Activated CD4-positive, CD25-positive, alpha-beta regulatory T cell treated with anti-CD3 and anti-CD28 coated beads, Interleukin-2, amount 50 U/mL, for 72 hours (primary cell): ENCODE data around the gene C21orf91.
"Not testable (repeated sequence)": the region's sequence is repeated elsewhere in the genome, so short reads cannot be mapped to it uniquely, and the experiment has no call there.

Source experiments
- DNase-seq: peaks from one replicate; pipeline ENCODE4 v3.0.0; 2021

C21orf91 gene

GRCh38 chr21:17775431-17776126 is 43.6 kb downstream of the C21orf91 start:
- peak; percentile 50 for DNase-seq

DNA sequence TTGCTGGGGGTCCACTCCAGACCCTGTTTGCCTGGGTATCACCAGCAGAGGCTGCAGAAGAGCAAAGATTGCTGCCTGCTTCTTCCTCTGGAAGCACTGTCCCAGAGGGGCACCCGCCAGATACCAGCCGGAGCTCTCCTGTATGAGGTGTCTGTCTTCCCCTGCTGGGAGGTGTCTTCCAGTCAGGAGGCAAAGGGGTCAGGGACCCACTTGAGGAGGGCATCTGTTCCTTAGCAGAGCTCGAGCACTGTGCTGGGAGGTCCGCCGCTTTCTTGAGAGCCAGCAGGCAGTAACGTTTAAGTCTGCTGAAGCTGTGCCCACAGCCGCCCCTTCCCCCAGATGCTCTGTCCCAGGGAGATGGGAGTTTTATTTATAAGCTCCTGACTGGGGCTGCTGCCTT is 44.1 kb downstream of the C21orf91 start:
- DNase-seq, result not testable (repeated sequence)

DNA sequence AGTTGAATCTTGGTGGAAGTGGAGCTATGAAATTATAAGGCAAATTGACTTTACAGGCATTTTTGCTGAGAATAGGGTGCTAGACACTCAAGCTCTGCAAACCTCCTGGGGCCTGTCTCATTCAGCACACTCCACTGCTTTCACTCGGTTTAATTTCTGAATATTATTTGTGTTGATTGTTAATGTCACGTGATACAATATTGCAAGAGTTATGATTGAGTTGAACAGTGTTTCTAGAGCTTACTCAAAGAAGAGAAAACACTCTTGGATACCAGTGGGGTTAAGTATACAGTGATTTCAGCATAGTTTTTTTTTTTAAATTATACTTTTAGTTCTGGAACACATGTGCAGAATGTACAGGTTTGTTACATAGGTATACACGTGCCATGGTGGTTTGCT is 49.7 kb downstream of the C21orf91 start:
- DNase-seq, result no peak

DNA sequence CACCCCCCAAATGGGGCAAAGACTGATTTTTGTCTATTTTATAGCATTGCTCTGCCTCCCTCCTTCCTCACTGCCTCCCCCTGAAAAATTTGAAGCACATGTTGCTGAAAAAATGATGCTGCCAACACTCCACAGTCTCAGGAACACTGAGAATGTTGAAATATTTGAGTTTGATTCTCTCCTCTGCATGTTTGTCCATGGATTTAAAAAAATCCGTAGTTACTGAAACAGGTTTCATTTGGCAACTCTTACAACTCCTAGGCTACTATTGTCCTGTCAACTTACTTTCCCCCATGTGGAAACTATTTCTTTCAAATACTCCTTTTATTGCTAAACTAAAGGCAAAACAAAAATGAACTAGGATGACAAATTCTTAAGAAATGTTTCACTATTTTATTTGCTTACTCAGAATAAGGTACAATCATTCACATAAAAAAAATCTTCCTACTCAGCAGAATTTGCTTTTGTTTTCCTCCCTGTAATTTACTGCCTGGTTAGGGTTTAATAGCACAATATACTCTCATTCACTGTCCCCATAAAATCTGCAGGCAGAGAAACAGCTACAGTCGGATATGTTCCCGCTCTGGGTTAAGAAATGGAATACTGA is 50.2 kb downstream of the C21orf91 start:
- DNase-seq, result no peak

GRCh38 chr21:17765207-17765606 is 53.9 kb downstream of the C21orf91 start:
- DNase-seq, result no peak

DNA sequence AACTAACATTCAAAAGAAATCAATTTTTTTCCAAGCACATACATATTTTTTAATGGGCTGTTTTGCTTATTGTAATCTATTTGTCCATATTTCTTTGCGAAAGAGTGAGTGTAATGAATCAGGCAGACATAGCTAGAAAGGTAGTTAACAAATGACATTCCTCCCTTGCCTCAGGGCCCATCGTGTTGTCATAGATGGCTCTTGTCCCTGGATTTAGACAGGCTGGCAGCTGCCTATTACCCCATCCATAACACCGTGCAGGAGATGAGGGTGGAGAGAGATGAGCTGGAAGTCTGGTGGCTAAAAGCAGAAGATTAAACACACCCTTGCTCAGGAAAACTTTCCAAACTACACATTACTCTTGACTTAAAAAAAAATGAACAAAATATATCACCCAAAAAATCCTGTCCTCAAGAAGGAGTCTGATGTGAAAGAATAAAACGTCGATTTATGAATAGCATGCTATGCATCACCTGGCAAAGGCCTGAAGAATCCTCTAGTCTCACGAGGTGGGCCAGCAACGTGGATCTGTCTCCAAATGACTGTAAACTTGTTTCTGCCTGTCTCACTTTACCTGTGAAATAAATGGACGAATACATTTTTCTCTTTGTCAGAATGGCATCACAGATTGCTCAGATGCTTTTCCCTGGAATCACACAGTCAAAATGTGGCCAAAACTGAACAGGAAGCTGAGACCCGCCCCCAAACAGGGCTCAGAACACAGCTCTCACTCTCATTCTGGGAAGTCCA is 55.7 kb downstream of the C21orf91 start:
- no peak for DNase-seq

DNA sequence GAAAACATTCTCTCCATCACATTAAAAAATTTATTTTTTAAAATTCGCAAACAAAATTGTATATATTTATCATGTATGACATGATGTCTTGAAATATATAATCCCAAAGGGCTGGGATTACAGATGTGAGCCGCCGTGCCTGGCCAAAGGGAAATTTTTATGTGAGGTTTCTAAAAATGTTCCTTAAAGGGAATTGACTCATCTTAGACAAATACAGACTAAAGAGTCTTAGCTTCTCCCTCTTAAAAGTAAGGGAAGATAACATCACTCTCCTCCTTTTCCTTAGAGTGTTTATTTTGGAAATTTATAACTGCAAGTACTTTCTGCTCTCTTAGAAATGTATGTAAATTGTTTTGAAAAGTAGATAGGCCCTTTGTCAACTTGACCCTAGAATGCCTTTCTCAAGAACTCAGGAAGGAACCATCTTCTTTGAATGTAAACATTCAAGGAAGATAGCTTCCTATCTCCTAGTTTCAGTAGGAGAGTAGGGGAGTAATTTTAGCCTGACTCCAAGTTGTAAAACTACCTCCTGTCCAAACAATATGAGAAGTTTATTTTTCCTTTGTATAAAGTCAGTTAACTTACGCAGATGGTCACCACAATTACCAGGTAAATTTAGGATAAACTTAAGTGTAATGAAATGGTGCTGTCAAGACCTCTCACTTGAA is 59.5 kb downstream of the C21orf91 start:
- no peak for DNase-seq

- no peak for DNase-seq
These were observed 60.5 kb downstream of the C21orf91 start for GRCh38 chr21:17758683-17759082.

GRCh38 chr21:17757671-17758070 is 61.5 kb downstream of the C21orf91 start:
- no peak for DNase-seq

- no peak for DNase-seq
These were observed 65.4 kb downstream of the C21orf91 start for GRCh38 chr21:17753736-17754135.

GRCh38 chr21:17752171-17752570 is 67.0 kb downstream of the C21orf91 start:
- DNase-seq, result no peak

- no peak for DNase-seq
These were observed 72.2 kb downstream of the C21orf91 start for GRCh38 chr21:17746920-17747319.

DNA sequence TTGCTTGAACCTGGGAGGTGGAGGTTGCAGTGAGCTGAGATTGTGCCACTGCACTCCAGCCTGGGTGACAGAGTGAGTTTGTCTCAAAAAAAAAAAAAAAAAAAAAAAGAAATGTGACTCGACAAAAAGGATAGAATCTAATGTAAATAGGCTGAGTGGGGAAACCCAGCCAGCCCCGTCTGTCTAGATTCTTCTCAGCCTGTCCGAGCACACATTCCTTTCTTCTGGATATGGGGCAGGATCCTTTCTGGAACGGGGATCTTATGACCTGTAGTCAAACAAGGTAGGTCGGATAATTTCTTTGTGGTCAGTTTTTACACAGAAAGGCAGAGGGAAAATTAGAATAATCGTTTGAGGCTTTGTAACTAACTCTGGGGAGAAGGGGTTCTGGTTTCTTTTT is 74.1 kb downstream of the C21orf91 start:
- no peak for DNase-seq

GRCh38 chr21:17742940-17743592 is 76.1 kb downstream of the C21orf91 start:
- DNase-seq, result no peak

GRCh38 chr21:17742181-17742580 is 77.0 kb downstream of the C21orf91 start:
- DNase-seq, result no peak
